GM18520 (cell line): ENCODE data around the gene EME2.
"Not testable (repeated sequence)": the region's sequence is repeated elsewhere in the genome, so short reads cannot be mapped to it uniquely, and the experiment has no call there.

Experiments
- ATAC-seq: cut with Tn5 transposase; IDR thresholded peaks from one replicate; pipeline ENCODE4 v1.9.1; 2021; ENCODE audit not compliant: unreplicated experiment

EME2 gene

DNA sequence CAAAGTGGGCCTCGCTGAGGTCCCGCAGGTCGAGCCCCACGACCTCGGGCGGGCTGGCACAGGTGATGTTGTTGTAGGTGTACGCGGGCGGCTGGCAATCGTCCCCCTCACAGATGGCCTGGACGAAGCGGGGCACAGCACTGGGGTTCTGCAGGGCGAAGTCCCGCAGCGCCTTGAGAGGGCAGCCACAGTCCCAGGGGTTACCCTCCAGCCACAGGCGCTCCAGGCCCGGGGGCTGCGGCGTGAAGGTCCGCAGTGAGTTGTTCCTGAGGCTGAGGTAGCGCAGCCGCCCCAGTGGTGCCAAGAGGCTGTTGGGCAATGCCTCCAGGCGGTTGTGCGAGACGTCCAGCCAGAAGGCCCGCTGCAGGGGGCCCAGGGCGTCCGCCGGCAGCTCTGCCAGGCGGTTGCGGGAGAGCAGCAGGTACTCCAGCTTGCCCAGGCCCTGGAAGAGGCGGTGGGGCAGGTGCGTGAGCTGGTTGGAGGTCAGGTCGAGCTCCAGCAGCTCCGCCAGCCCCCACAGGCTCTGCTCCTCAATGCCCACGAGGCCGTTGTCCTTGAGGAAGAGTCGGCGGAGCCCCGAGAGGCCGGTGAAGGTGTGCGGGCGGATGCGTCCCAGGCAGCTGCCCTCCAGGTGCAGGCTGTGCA is 18.1 kb downstream of the EME2 start:
- ATAC-seq, result no peak

DNA sequence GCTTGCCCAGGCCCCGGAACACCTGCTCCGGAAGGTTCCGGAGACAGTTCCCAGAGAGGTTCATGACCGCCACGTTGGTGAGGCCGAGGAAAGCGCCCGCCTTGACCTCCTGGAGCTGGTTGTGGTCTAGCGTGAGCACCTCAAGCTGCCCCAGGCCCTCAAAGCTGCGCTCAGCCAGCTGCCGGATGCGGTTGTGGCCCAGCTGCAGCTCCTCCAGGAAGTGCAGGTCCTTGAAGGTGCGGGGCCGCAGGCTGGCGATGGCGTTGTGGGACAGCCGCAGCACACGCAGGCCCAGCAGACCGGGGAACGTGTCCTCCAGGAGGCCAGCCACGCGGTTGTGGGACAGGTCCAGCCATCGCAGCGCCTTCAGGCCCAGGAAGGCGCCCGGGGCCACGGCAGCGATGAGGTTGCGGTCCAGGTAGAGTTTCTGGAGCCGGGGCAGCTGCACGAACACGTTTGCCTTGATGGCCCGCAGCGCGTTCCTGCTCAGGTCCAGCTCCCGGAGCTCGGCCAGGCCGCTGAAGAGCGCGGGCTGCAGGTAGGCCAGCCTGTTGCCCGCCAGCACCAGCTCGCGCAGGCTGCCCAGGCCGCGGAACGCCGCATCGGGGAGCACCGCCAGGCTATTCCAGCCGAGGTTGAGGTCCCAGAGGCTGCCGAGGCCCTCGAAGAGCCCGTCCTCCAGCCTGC is 18.8 kb downstream of the EME2 start:
- no peak for ATAC-seq

DNA sequence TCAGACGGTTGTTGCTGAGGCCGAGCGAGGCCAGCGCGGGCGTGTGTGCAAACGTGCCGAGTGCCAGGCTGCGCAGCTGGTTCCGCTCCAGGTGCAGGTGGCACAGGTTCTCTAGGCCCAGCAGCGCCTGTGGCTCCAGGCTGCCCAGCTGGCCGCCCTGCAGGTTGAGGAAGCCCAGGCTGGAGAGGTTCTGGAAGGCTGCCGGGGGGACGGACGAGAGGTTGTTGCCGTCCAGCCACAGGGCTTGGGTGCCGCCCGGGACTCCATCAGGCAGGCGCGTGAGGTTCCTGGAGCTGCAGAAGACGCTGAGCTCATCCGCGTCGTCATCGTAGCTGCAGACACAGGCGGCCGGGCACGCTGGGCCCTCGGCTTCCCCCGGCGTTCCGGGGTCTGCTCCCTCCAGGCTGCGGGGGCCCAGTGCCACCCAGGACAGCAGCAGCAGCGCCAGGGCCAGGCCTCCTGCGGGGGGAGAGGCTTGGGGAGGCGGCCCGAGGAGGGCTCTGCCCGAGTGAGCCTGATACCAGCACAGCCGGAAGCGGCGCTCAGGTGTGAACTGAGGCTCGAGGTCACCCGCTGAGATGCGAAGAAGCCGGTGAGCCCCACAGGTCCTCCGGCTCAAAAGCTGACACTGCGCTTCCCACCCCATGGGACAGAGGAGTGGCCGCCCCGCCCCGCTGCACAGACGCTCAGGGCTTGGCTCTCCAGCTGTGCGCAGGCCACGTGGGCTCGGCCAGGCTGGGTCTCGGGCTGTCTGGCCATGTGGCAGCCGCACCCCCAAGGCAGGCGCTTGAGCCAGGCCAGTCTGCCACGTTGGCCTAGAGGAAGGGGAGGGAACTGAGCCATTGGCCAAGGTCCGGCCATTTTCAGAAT is 19.6 kb downstream of the EME2 start:
- ATAC-seq, result no peak

- ATAC-seq, result no peak
These were observed 20.4 kb downstream of the EME2 start for GRCh38 chr16:1792836-1793577.

DNA sequence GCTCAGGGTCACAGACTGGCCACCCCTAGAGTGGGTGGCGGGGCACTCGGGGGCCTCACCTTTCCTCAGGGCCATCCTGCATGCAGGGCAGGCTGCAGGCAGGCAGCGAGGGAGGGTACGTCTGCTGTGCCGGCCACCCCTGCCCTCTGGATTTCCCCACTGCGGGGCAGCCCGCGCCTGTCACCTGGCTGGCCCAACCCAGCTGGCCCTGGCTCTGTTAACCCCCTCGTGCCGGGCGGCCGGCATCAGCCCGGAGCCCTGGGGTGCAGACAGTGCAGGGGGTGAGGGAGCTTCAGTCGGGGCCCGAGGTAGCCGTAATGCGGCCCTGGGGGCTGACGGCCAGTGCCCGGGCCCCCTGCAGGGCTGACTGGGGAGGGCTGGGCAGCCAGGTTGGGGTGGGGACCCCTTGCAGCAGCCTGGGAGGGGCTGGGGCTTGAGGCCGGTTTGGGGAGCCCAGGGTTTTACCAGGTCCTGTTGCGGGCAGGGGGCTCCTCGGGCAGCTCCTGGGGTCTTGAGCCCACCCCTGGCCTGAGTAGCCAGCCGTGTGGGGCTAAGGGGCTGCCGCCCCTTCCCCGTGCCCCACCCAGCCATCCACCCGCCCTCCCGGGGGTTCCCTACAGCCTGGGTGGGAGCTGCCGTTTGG is 21.1 kb downstream of the EME2 start, which contains the start of gene IGFALS:
Gene IGFALS, minus strand, starts transcription at position 128 of the 643 bp plus-strand sequence. Its CDS starts 53 bp downstream, at position 75.
- no peak for ATAC-seq

DNA sequence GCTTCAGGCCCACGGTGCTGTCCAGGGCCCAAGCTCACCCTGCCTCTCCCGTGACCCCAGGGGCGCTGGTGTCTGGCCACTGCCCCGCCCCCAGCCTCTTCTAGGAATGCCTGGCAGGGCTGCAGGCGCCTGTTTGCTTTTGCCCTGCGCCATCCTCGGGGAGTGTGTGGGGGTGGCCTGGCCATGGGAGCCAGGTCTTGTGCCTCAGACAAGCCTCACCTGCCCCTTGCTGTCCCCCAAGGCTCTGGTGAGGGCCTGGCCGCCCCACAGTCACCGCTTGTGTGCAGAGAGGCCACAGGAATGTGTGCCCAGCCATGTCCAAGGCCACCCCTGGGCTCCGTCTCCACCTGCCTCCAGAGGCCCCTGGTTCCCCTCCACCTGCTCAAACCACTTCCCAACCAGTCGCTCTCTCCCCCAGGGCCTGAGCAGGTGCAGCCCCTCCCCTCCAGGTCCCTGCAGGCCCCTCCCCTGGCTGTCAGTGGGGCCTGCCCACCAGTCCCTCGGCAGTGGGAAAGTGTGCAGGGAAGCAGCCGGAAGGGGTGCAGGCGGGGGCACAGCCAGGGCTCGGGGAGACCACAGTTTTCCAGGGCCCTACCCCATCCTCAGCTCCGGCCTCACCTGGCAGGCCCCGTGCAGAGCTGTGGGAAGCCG is 21.7 kb downstream of the EME2 start:
- ATAC-seq, result no peak

DNA sequence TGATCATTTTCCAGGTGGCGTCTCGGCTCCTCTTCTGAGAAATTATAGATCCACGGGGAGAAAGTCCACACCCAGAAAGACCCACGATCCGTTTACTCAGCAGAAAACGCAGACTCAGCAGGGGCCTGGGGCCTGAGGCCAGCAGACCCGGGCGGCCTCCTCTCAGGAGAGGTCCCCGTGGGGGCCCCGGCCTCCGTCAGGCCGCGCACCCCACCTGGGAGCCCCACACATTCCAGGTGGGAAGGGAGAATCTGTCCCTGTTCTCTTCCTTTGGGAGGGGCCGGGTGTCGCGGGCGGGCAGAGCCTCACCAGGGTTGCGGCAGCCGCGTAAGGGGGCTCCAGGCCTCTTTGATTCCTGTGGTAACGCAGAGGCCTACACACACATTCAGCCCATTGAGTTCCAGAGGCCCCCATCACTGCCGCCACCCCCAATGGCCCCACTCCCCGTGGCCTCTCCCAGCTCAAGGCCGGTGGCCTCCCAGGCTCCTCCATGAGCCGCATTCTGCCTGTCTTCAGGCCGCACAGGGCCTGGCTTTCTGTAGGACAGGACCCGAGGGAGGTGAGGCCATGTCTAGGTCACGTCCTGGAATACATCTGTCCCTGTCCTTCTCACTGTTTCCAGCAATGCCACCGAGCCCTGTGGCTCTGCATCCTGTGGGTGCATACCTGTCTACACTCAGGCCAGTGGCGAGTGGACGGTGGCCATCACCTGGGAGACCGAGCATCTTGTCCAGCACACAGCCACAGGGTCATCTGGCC is 22.5 kb downstream of the EME2 start:
- ATAC-seq, result no peak

GRCh38 chr16:1799263-1799662 is 26.7 kb downstream of the EME2 start:
- ATAC-seq, result not testable (repeated sequence)

DNA sequence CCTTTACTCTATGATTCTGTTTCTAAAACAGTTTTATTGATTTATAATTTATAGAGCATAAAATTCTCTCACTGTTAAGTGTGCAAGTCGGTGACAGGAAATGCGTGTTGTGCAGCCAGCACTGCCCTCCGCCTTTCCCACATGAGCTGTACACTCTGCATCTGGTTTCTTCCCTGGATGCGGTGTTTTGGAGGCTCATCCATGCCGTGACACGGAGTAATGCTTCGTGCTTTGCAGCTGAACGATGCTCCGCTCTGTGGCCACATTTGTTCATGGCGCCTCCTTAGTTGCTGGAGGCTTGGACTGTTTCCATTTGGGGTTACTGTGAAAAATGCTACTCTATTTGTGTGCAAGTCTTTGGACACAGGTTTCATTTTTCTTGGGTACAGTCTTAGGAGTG is 28.1 kb downstream of the EME2 start:
- ATAC-seq, result no peak

GRCh38 chr16:1807626-1808025 is 35.0 kb downstream of the EME2 start:
- no peak for ATAC-seq

DNA sequence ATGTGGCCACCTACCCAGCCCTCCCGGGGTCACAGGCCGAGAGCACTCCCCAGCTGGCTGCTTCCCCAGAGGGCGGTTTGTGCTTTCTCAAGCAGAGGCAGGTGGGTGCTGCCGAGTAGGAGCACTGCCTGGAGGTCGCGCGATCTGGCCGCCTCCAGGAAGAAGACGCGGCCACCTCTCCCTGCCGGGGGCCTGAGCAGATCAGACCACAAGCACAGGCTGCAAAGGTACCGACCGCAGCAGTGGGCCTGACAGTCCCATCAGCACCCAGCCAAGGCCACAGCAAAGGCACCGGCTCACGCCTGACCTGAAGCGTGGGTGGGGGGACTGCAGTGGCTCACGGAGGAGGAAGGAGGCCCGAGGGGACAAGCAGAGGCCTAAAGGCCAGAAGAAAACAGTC is 36.1 kb downstream of the EME2 start:
- ATAC-seq, result no peak

DNA sequence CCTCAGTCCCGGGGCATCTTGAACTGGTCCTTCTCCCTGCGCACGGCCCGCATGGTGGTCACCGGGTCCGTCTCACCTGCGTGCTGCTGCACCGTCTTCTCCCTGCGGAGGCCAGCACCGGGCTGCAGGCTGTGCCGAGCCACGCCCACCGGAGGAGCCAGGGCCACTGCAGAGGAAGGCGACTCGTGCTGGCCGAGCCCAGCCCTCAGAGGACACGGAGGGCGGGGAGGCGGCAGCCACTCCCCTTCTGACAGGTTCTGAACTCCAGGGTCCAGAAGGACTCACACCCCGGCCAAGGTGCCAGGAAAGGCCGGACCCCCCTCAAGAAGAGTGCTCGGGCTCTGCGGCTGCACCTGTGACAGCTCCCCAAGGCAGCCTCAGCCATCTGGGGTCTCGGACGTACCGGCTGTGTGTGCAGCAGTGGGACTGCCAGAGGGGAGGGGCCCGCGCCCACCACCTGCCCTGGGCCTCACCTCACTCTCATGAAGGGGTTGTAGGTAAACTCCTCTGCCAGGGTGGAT is 36.7 kb downstream of the EME2 start:
- no peak for ATAC-seq

GRCh38 chr16:1810106-1810505 is 37.5 kb downstream of the EME2 start:
- no peak for ATAC-seq

GRCh38 chr16:1810536-1810935 is 37.9 kb downstream of the EME2 start:
- ATAC-seq, result no peak

DNA sequence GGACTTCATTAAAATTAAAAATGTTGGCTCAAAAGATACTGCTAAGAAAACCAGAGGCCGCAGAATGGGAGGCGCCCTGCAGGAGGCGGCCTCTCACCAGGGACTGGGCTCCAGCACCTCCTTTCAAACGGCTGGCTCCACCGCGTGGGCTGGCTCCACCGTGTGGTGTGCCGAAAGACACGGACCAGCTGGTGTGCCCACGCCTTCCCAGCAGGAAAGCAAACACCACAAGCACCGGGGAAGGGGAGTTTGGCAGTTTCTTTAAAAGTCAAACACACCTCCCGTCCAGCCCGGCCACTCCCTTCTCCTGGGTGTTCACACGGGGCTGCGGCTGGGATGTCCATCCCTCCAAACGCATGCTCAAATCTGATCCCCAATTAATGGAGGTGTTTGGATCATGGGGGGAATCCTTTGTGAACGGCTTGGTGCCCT is 40.1 kb downstream of the EME2 start:
- no peak for ATAC-seq

DNA sequence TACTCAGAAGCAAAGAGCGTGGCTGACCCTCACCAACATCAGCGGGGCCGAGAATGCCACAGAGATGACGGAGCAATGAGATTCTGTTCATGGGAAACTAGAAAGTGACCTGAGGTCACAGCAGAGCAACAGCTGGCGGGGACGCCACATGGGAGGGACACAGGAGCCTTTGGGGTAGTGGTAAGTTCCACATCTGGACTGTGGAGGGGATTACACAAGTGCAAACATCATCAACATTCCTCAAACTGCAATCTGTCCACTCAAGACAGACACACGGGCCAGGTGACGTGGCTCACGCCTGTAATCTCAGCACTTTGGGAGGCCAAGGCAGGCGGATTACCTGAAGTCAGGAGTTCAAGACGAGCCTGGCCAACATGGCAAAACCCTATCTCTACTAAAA is 42.9 kb downstream of the EME2 start:
- no peak for ATAC-seq

DNA sequence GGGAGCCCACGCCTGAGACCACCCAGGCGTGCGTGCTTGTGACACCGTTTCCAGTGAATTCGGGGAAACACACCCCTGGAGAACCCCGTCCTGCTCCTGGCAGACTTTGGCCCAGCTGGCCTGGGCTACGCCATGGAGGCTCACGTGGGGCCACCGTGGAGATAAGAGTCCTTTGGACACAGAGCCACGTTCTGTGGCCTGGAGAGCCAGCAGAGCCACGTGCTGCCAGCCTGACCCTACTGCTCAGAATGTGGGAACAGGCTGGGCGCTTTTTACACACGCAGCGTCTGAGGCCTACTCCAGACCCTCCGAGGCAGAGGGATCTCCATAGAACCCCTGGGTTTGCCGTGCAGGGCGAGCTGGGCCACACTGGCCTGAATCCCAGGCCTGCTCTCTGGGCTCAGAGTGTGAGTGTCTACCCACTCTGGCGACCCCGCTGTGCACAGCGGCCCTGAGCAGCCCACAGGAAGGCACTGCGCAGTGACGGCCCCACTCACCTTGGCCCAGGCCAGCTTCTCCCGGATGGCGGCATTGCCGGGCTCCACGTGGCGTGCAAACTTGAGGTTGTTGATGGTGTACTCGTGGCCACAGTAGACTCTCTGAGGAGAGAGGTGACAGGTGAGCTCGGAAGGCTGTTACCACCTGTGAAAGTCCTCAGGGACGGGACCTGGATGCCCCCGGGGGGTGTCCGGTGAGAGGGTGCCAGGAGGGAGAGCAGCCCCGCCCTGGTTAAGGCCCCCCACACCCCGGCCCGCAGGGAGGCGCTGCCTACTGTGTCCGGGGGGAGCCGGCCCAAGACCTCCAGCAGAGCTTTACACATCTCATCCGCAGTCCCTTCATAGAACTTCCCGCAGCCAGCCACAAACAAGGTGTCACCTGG is 44.0 kb downstream of the EME2 start:
- ATAC-seq, result no peak

- ATAC-seq, result no peak
These were observed 44.6 kb downstream of the EME2 start for GRCh38 chr16:1817276-1817589.
